Stromal cell of bone marrow (primary cell): ENCODE measurements around the gene TMEM238.
"Not testable (repeated sequence)": the region's sequence is repeated elsewhere in the genome, so short reads cannot be mapped to it uniquely, and the experiment has no call there.

Experiments
- DNase-seq: peaks from one replicate; pipeline ENCODE4 v3.0.0-alpha.2; 2012; ENCODE audit warnings: low read depth

The TMEM238 gene

DNA sequence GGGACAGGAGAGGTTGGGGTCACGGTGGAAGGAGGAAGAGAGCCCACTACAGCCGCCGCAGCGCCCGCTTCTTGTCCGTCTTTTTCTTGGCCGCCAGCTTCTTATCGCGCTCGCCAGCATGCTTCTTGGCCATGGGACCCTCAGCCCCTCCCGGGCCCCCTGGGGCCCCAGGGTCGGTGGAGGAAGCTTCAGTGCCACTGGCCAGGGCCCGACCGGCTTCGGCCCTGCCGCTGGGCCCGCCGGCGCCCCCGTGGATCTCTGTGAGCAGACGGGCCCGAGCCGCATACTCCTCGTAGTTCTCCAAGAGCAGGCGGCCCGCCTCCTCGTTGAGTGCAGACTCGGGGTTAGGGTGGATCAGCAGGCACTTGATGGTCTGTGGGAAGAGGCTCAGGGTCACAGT lies 17.3 kb upstream of the TMEM238 start:
- DNase-seq = not testable (repeated sequence)

GRCh38 chr19:55400281-55401087 lies 16.4 kb upstream of the TMEM238 start:
- DNase-seq = no peak

DNA sequence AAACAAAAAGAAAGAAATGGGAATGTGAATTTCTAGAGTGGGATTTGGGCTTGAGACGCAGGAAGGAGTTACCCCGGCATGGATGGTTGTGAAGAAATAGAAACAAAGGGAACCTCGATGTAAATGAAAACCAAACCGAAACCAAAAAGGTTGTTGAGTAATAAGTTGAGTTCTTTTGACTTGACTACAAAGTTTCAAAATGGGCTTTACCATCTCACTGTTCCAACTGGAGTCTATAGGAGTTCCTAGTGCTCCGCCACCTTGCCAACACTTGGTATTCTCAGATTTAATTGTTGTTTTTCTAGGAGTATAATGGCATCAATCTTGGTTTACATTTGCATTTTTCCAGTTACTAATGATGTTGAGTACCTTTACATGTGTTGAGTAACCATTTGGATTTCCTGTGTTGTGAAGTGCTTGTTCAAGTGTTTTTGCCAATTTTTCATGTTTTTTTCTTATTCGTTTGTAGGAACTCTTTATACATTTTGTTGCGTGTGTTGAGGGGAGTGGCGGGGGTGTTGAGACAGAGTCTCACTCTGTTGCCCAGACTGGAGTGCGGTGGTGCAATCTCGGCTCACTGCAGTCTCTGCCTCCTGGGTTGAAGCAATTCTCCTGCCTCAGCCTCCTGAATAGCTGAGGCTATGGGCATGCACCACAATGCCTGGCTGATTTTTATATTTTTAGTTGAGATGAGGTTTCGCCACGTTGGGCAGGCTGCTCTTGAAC lies 14.3 kb upstream of the TMEM238 start:
- DNase-seq = no peak

- DNase-seq = no peak
These were observed 9.0 kb upstream of the TMEM238 start for GRCh38 chr19:55392820-55393761.

- no peak for DNase-seq
These were observed 7.9 kb upstream of the TMEM238 start for GRCh38 chr19:55391702-55392615.

DNA sequence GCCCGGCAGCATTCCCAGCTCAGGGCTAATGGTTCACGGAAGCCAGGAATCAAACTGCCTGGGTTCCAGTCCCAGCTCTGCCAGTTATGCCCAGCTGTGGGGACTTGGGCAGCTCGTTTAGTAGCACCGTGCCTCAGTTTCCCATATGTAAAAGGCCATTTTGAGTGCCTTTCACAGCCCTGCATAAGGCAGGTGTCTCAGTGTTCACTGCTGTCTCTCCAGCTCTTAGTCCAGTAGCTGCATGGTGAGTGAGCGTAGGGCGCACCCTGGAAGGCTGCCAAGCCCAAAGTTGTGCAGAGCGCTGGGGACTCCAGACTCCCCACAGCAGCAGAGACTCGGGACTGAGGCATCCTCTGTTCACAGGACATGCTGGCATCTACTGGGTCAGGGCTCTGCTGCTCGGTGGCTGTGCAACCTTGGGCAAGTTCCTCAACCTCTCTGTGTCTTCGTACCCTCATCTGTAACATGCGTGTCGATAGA lies 7.1 kb upstream of the TMEM238 start:
- DNase-seq = no peak

- no peak for DNase-seq
These were observed 6.4 kb upstream of the TMEM238 start for GRCh38 chr19:55390461-55390880.

GRCh38 chr19:55389386-55390317 lies 5.6 kb upstream of the TMEM238 start:
- no peak for DNase-seq

DNA sequence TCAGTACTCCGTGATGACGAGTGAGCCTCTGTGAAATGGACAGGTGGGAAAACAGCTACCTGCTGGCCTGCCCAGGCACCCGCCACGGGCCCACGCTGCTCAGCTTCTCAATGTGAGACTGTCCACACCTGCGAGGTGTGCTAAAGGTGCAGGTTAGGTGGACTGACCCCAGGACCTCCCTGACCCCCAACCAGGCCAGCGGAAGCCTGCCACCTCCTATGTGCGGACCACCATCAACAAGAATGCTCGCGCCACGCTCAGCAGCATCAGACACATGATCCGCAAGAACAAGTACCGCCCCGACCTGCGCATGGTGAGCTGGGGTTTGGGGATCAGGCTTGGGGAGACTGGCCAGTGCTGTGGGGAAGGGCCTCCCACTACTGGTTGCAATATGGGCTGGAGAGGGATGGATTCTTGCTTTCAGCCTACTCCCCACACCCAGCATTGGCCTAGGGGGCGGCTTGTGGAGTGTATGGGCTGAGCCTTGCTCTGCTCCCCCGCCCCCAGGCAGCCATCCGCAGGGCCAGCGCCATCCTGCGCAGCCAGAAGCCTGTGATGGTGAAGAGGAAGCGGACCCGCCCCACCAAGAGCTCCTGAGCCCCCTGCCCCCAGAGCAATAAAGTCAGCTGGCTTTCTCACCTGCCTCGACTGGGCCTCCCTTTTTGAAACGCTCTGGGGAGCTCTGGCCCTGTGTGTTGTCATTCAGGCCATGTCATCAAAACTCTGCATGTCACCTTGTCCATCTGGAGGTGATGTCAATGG lies 3.8 kb upstream of the TMEM238 start:
- DNase-seq = no peak

DNA sequence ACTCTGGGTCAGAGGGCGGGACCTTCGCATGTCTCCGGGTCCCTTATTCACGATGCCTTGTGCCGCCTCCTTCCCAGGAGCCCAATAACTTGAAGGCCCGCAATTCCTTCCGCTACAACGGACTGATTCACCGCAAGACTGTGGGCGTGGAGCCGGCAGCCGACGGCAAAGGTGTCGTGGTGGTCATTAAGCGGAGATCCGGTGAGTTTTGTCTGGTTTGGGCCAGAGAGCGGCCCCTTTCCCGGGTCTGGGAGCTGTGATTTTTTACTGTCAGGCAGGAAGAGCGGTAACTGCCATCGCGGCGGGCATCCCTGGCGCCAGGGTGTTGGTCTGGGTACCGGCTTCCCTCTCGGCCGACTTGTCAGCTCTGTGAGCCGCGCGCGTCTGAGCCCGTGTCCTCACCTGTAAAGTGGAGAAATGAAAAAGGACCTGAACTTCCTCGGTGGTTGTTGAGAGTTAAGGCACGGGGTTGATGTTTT lies 2.4 kb upstream of the TMEM238 start:
- DNase-seq = no peak

DNA sequence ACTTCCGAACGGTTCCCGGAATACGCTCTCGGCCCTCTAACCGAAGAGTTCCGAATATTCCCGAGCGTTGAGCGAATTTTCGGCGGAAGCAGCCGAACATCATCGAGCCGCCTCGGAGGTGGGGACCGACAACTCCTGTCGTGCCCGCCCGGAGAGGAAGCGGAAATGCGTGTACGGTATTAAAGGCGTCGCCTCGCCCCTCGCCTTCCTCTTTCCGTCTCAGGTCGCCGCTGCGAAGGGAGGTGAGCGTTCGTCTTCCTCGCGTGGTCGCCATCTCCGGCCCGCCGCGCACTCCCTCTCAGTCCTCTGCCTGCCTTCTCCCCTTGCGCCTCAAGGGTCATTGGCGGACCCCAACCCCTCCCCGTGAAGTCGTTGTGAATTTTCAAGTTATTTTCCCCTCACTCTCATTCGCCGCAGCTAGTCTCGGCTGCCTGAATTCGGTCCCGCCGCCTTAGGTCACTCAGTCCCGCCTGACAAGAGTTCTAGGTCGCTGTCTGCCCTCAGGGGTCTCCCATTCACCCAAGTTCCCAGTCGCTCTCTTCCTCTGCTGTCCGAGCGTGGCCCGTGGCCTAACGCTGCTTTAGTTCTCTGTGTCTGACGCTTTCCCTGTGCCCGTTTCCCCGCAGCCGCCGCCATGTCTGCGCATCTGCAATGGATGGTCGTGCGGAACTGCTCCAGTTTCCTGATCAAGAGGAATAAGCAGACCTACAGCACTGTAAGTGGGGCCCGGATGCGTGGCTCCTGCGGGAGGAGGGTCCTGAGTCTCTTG lies 1.8 kb upstream of the TMEM238 start, which contains the start of gene RPL28:
TSS of gene RPL28 (plus strand) at position 209 of the 769 bp plus-strand sequence. CDS start at position 635, 426 bp downstream.
- DNase-seq = peak; percentile 95

DNA sequence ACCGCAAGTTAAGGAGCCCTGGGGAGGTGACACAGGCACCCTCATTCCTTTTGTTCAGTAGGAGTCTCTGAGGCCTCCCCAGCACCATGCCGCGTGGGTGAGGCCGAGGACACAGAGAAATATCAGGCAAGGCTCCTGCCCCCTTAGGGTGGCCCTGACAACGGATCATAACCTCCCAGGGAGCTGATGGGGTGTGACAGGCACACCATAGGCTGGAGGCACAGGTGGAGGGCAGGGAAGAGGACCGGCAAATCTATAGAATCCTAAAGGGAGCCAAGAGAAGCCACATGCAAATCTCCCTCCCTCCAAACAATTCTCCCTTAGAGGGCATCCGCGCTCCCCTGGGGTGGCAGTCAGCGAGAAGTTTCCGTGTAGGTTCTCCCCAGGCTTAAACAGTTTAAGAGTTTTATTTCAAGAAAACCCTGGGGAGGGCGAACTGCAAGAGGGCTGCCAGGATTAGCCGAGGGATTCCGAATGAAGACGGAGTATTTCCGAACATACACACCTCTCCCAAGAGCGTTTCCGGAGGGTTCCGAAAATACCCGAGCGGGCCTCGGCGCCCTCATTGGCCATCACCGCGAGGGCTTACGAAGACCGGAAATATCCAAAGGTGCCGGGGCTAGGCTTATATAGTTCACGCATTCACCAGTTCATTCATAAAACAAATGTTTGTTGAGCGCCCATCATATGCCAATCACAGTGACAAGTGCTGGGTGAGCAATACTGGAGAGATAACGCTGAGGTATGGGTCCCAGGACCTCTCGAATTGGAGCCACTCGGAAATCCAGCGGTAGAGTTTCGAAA lies 1.0 kb upstream of the TMEM238 start:
- DNase-seq = peak; percentile 95

DNA sequence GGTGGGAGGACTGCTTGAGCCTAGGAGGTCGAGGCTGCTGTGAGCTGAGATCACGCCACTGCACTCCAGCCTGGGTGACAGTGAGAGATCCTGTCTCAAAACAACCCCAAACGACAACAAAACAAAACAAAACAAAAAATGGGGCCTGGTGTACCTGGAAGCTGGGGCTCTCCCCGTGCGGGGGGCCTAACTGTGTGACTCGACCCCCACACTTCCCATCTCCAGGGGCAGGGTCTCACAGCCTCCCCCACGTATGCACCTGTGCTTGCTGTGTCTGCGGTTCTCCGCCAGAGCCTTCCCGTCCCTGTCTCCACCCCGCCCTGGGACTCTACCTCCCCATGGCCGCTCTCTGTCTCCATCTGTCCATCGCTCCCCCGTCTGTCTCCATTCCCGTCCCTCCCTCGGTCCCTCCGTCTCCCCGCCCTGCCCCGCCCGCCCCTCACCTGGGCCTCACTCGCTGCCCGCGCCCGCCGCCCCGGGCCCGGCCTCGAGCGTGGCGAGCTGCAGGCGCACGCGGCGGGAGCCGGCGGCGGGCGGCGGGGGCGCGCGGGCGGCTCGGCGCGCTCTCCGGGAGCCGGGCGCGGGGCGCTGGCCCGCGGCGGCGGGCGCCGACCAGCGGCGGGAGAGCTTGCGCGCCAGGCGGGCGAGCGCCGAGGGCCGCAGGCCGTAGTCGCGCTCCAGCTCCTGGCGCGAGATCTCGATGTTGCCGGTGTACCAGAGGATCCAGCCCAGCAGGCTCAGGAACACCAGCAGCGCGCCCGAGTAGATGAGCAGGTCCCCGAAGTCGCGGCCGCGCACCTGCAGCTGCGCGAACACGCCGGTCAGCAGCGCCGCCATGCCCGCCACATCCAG lies 587 bp downstream of the TMEM238 start:
- no peak for DNase-seq

- DNase-seq = no peak
These were observed 1.5 kb downstream of the TMEM238 start for GRCh38 chr19:55382522-55383054.

DNA sequence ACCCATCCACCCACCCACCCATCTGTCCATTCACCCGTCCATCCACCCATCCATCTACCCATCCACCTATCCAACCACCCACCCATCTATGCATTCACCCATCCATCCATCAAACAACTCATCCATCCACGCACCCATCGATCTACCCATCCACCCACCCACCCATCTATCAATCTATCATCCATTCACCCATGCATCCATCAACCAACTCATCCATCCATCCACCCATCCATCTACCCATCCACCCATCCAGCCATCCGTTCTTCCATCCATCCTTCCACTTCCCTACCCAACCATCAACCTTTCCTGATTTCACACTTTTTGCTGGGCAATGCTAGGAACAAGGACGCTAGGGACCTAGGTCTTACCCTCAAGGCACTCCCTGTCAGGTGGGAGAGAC lies 2.1 kb downstream of the TMEM238 start:
- no peak for DNase-seq

- no peak for DNase-seq
These were observed 4.9 kb downstream of the TMEM238 start for GRCh38 chr19:55379174-55379573.
